K562 (cell line): ENCODE measurements around the gene DNAJC2. TPM values are rescaled to one million over a fixed set of nuclear protein-coding genes. Genes with fewer than 3 reads are reported as not detected.

Source experiments
- ESRRA ChIP-seq: fragments of 450-650 bp; IDR thresholded peaks from 2 replicates; pipeline ENCODE4 v1.6.1; 2014; ENCODE audit warnings: low read depth, mild to moderate bottlenecking, moderate library complexity, borderline replicate concordance
- GTF2A2 ChIP-seq: IDR thresholded peaks from 2 replicates; pipeline ENCODE4 v1.6.1; 2016; ENCODE audit warnings: mild to moderate bottlenecking, missing genetic modification characterization, missing compliant biosample characterization
- MAFK ChIP-seq: IDR thresholded peaks from 2 replicates; pipeline ENCODE4 v1.6.1; 2011; ENCODE audit warnings: low read length, improper control_type of control experiment
- RBBP5 ChIP-seq: fragments of 200-600 bp; sonication (generic); IDR thresholded peaks from 2 replicates; pipeline ENCODE4 v1.6.1; 2012; ENCODE audit warnings: borderline replicate concordance, mild to moderate bottlenecking, low read length, control low read depth, inconsistent platforms; ENCODE audit not compliant: insufficient read depth, poor library complexity, severe bottlenecking
- SMAD3 ChIP-seq: fragments of 450-650 bp; formaldehyde crosslinking; conservative IDR thresholded peaks from 2 replicates; pipeline ENCODE4 v1.4.0; 2020; ENCODE audit warnings: mild to moderate bottlenecking
- SRSF7 ChIP-seq: fragments of 200-400 bp; formaldehyde crosslinking; optimal IDR thresholded peaks from 2 replicates; pipeline ENCODE3; 2017; ENCODE audit warnings: mild to moderate bottlenecking, low read depth, low read length
- ZNF778 ChIP-seq: fragments of 450-650 bp; formaldehyde crosslinking; IDR thresholded peaks from 2 replicates; pipeline ENCODE4 v1.4.0; 2020; ENCODE audit warnings: mild to moderate bottlenecking, moderate library complexity
- ZZZ3 ChIP-seq: fragments of 450-650 bp; IDR thresholded peaks from 2 replicates; pipeline ENCODE4 v1.6.1; 2016; ENCODE audit warnings: antibody characterized with exemption, mild to moderate bottlenecking, moderate library complexity
- polyA plus RNA-seq, 8 experiments: library from polyadenylated mRNA; depleted of rRNA in 4 of 8; stranded (reverse) in 5 of 8; unstranded in 3 of 8; fragments of >200 nt; fragmentation: Nextera tagmentation in 2 of 8; fragmentation: Illumina TruSeq in 1 of 8; extraction: Ambion mirVana in 2 of 8; extraction: Trizol in 1 of 8; gene quantifications; 2 replicates each; pipeline versions ENCODE4 v1.2.1 to v1.2.3, GENCODE V29; 2011 to 2014; ENCODE audit warnings: inconsistent platforms in 1 of 8, missing spikeins in 1 of 8
- total RNA-seq, 7 experiments: library from RNA; depleted of rRNA in 6 of 7; stranded (reverse); fragments of >200 nt in 6 of 7; fragmentation: Illumina TruSeq in 2 of 7; extraction: Trizol in 2 of 7; gene quantifications; 2 replicates each; pipeline versions ENCODE4 v1.2.1 to v1.2.3, GENCODE V29; 2011 to 2021; ENCODE audit warnings: low replicate concordance in 1 of 7
- TF ChIP-seq, protein P1 (sequence below), 2 experiments: fragments of 450-650 bp in 1 of 2; sonication (generic) in 1 of 2; formaldehyde crosslinking; conservative IDR thresholded peaks; 2 replicates each; pipeline versions ENCODE4 v1.4.0 to v1.8.1; 2020 to 2022; ENCODE audit warnings: mild to moderate bottlenecking in 1 of 2, missing genetic modification reagents in 1 of 2
- TF ChIP-seq, protein P2 (sequence below): fragments of 200-600 bp; sonication (generic); IDR thresholded peaks from one replicate; pipeline ENCODE4 v1.6.1; 2012; ENCODE audit warnings: mild to moderate bottlenecking, low read depth, low read length, inconsistent platforms
- TF ChIP-seq, protein P3 (sequence below): sonication (generic); formaldehyde crosslinking; IDR thresholded peaks from 2 replicates; pipeline ENCODE4 v1.5.0; 2020; ENCODE audit warnings: missing genetic modification reagents
- TF ChIP-seq, protein P4 (sequence below), 3 experiments: fragments of 200-800 bp in 1 of 3; sonication (Bioruptor generic) in 1 of 3; sonication (generic) in 1 of 3; formaldehyde crosslinking in 1 of 3; IDR thresholded peaks; 2 replicates each; pipeline versions ENCODE4 v1.6.1 to v1.8.0; 2016 to 2022; ENCODE audit warnings: mild to moderate bottlenecking in 2 of 3, missing compliant biosample characterization in 2 of 3, missing genetic modification characterization in 2 of 3, missing genetic modification reagents in 1 of 3

The DNAJC2 gene
- total and polyA plus RNA-seq, 9 of the 15 experiments (the other 6 are each of a cell fraction or from before 2014, with no cell fraction given): 40.2 to 157 (median 92.1) TPM

DNA sequence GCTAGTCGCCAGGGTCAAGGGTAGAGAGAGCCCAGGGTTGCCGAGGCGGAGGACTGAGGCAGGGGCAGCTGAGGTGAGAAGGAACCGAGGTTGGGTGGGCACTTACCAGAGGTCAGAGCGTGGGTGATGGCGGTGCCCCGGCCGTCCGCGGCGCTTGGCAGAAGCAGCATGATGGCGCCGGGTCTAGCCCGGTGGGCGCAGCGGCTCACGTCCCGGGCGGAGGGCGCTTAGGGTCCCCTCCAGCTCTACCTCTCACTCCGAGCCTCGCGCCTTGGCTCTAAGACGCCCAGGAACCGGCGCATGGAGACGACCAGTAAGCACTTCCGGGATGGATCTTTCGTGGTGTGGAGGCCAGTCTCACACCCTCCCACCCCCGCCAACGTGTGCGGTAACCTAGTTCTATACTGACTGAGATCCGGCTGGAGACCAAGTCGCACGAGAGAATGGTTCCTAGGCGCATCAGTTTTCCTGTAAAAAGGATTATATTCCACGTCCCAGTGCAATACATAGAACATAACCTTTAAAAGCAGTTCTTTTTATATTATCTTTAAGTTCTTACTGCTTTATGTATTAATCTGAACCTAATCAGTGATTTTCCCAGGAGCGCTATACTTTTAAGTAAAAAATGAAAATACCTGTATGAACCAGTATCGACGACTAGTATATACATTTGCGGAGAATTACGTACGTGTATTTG, at the start of gene DNAJC2 (continued):
- TF ChIP-seq RBBP5 (peak; percentile 97), SRSF7 (no peak), ESRRA (peak; percentile 83; the same call in 1 of the 2 replicates), MAFK (peak; percentile 63), SMAD3 (CRISPR knock-in tag) (0 out of 2 replicates have a peak, but pooled peaks have one; percentile 47), GTF2A2 (tag) (peak; percentile 85; the same call in 1 of the 2 replicates), ZZZ3 (0 out of 2 replicates have a peak, but pooled peaks have one; percentile 39), ZNF778 (CRISPR knock-in tag) (no peak)
- TF ChIP-seq, protein P1, sequence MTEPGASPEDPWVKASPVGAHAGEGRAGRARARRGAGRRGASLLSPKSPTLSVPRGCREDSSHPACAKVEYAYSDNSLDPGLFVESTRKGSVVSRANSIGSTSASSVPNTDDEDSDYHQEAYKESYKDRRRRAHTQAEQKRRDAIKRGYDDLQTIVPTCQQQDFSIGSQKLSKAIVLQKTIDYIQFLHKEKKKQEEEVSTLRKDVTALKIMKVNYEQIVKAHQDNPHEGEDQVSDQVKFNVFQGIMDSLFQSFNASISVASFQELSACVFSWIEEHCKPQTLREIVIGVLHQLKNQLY (CRISPR knock-in tag; conservative IDR thresholded peaks at IDR 0.05): no peak; a peak in 1 of 4 replicates
- TF ChIP-seq, protein P2, sequence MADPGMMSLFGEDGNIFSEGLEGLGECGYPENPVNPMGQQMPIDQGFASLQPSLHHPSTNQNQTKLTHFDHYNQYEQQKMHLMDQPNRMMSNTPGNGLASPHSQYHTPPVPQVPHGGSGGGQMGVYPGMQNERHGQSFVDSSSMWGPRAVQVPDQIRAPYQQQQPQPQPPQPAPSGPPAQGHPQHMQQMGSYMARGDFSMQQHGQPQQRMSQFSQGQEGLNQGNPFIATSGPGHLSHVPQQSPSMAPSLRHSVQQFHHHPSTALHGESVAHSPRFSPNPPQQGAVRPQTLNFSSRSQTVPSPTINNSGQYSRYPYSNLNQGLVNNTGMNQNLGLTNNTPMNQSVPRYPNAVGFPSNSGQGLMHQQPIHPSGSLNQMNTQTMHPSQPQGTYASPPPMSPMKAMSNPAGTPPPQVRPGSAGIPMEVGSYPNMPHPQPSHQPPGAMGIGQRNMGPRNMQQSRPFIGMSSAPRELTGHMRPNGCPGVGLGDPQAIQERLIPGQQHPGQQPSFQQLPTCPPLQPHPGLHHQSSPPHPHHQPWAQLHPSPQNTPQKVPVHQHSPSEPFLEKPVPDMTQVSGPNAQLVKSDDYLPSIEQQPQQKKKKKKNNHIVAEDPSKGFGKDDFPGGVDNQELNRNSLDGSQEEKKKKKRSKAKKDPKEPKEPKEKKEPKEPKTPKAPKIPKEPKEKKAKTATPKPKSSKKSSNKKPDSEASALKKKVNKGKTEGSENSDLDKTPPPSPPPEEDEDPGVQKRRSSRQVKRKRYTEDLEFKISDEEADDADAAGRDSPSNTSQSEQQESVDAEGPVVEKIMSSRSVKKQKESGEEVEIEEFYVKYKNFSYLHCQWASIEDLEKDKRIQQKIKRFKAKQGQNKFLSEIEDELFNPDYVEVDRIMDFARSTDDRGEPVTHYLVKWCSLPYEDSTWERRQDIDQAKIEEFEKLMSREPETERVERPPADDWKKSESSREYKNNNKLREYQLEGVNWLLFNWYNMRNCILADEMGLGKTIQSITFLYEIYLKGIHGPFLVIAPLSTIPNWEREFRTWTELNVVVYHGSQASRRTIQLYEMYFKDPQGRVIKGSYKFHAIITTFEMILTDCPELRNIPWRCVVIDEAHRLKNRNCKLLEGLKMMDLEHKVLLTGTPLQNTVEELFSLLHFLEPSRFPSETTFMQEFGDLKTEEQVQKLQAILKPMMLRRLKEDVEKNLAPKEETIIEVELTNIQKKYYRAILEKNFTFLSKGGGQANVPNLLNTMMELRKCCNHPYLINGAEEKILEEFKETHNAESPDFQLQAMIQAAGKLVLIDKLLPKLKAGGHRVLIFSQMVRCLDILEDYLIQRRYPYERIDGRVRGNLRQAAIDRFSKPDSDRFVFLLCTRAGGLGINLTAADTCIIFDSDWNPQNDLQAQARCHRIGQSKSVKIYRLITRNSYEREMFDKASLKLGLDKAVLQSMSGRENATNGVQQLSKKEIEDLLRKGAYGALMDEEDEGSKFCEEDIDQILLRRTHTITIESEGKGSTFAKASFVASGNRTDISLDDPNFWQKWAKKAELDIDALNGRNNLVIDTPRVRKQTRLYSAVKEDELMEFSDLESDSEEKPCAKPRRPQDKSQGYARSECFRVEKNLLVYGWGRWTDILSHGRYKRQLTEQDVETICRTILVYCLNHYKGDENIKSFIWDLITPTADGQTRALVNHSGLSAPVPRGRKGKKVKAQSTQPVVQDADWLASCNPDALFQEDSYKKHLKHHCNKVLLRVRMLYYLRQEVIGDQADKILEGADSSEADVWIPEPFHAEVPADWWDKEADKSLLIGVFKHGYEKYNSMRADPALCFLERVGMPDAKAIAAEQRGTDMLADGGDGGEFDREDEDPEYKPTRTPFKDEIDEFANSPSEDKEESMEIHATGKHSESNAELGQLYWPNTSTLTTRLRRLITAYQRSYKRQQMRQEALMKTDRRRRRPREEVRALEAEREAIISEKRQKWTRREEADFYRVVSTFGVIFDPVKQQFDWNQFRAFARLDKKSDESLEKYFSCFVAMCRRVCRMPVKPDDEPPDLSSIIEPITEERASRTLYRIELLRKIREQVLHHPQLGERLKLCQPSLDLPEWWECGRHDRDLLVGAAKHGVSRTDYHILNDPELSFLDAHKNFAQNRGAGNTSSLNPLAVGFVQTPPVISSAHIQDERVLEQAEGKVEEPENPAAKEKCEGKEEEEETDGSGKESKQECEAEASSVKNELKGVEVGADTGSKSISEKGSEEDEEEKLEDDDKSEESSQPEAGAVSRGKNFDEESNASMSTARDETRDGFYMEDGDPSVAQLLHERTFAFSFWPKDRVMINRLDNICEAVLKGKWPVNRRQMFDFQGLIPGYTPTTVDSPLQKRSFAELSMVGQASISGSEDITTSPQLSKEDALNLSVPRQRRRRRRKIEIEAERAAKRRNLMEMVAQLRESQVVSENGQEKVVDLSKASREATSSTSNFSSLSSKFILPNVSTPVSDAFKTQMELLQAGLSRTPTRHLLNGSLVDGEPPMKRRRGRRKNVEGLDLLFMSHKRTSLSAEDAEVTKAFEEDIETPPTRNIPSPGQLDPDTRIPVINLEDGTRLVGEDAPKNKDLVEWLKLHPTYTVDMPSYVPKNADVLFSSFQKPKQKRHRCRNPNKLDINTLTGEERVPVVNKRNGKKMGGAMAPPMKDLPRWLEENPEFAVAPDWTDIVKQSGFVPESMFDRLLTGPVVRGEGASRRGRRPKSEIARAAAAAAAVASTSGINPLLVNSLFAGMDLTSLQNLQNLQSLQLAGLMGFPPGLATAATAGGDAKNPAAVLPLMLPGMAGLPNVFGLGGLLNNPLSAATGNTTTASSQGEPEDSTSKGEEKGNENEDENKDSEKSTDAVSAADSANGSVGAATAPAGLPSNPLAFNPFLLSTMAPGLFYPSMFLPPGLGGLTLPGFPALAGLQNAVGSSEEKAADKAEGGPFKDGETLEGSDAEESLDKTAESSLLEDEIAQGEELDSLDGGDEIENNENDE: peak; percentile 44
- TF ChIP-seq, protein P3, sequence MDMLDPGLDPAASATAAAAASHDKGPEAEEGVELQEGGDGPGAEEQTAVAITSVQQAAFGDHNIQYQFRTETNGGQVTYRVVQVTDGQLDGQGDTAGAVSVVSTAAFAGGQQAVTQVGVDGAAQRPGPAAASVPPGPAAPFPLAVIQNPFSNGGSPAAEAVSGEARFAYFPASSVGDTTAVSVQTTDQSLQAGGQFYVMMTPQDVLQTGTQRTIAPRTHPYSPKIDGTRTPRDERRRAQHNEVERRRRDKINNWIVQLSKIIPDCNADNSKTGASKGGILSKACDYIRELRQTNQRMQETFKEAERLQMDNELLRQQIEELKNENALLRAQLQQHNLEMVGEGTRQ (CRISPR knock-in tag): no peak
- TF ChIP-seq, protein P4, sequence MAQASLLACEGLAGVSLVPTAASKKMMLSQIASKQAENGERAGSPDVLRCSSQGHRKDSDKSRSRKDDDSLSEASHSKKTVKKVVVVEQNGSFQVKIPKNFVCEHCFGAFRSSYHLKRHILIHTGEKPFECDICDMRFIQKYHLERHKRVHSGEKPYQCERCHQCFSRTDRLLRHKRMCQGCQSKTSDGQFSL (CRISPR knock-in tag; IDR thresholded peaks at IDR 0.05): 0 out of 2 replicates have a peak, but pooled peaks have one; percentile 39
- TF ChIP-seq, protein P4 (tag; IDR thresholded peaks at IDR 0.05): no peak; a peak in 1 of 4 replicates
